Heart right ventricle (tissue), 16 donors: ENCODE data around the gene RIPOR2. TPM values are rescaled to one million over a fixed set of nuclear protein-coding genes. Genes with fewer than 3 reads are reported as not detected.
A peak's percentile ranks its signal among the peaks of the same experiment; 100 is the strongest.

Experiments
- ATAC-seq, 8 donors: fragments of 200-7000 bp; cut with Tn5 transposase; one replicate each; pipeline ENCODE4 v1.9.1; 2020; ENCODE audit warnings: mild to moderate bottlenecking in 8 of 8, moderate library complexity in 8 of 8, moderate number of reproducible peaks in 1 of 8
- DNase-seq, 2 donors: peaks; one replicate each; pipeline ENCODE4 v3.0.0-alpha.2; 2020
- H3K27ac ChIP-seq, 10 donors: fragments of 200-600 bp; sonication (generic) in 2 of 10; one replicate each; pipeline versions ENCODE4 v1.5.0 to v1.8.0; 2020 to 2022; ENCODE audit warnings: mild to moderate bottlenecking in 3 of 10
- H3K27me3 ChIP-seq, 7 donors: fragments of 200-600 bp; one replicate each; pipeline ENCODE4 v1.8.0; 2021 to 2022; ENCODE audit warnings: mild to moderate bottlenecking in 2 of 7
- H3K36me3 ChIP-seq, 9 donors: fragments of 200-600 bp; sonication (generic) in 1 of 9; one replicate each; pipeline versions ENCODE4 v1.5.0 to v1.8.0; 2020 to 2022; ENCODE audit warnings: mild to moderate bottlenecking in 2 of 9
- H3K4me1 ChIP-seq, 9 donors: fragments of 200-600 bp; sonication (generic) in 1 of 9; one replicate each; pipeline versions ENCODE4 v1.5.0 to v1.8.0; 2020 to 2022; ENCODE audit warnings: mild to moderate bottlenecking in 4 of 9
- H3K4me3 ChIP-seq, 10 donors: fragments of 200-600 bp; sonication (generic) in 2 of 10; one replicate each; pipeline versions ENCODE4 v1.5.0 to v1.8.0; 2020 to 2022; ENCODE audit warnings: mild to moderate bottlenecking in 7 of 10, moderate library complexity in 2 of 10
- H3K9me3 ChIP-seq, 11 donors: fragments of 200-600 bp in 10 of 11; sonication (generic) in 2 of 11; one replicate each; pipeline versions ENCODE4 v1.5.0 to v1.8.0; 2013 to 2022; ENCODE audit warnings: mild to moderate bottlenecking in 2 of 11, control low read depth in 1 of 11, moderate library complexity in 1 of 11
- WGBS, 2 donors: extraction: QIAGEN DNeasy Blood & Tissue Kit; methylation state at CpG; one replicate each; pipeline ENCODE4 v1.1.7; 2013; ENCODE audit warnings: inconsistent platforms in 1 of 2; 5-methylcytosine and 5-hydroxymethylcytosine counted together
- intact Hi-C, 10 donors: fragments of 100-400 bp; cut with DNase I; formaldehyde crosslinking; loops; one replicate each; pipeline versions ENCODE4 v1.11.1 to v1.14.2; 2022
- polyA plus RNA-seq, 2 donors: library from polyadenylated mRNA; stranded (reverse); fragments of 200-250 nt; gene quantifications; one replicate each; pipeline ENCODE4 v1.2.3, GENCODE V29; 2013
- total RNA-seq, 10 donors: library from RNA; stranded (reverse); fragmentation: NEBNext Ultra II Directional in 3 of 10; extraction: Animal tissue kit (Norgen Biotek cat#: 25700) in 3 of 10; gene quantifications; one replicate each; pipeline versions ENCODE4 v1.2.1 to v1.2.4, GENCODE V29; 2021 to 2023
- TF ChIP-seq, protein P1 (sequence below), 9 donors: fragments of 200-600 bp; sonication (generic) in 2 of 9; IDR thresholded peaks; one replicate each; pipeline versions ENCODE4 v1.5.0 to v1.8.0; 2021 to 2022; ENCODE audit warnings: antibody characterized with exemption in 9 of 9, mild to moderate bottlenecking in 5 of 9, moderate library complexity in 1 of 9
- donor health status: Arrhythmogenic right ventricular cardiomyopathy.
- donor health status: ischemic (EF 13 %, LVEDD 7.1; RV severe dilation, severe dysfunction).
- donor health status: healthy with polysubstance abuse.
- donor health status: DM: no; HTN: yes; CAD: no.
- donor health status: DM: no; HTN: no; CAD: no.
- donor health status: ischemic (EF 25% LVEDD 6.9; RV normal size, moderate dysfunction).
- donor health status: ischemic (EF 25% LVEDD 5.7; RV mildly dilated, moderate dysfunction).
- donor health status: healthy.
- donor health status: DM: yes; HTN: yes; CAD: no.
- donor health status: Ischemic cardiomyopathy.
- donor health status: ischemic (EF 35%, LVEDD 5.7; RV mildly dilated, moderate dysfunction).
- donor health status: nonischemic (EF 11% LVEDD 7.7; RV severe dilation, severe dysfunction).
- donor health status: DM: yes; HTN: yes; CAD: no.
- donor health status: PGD.
- donor health status: ischemic (EF 29% LVEDD 5.4; RV normal size, mild dysfunction).
- donor health status: nonischemic (EF 23%, LVEDD 6.1; RV moderate dilation, normal function).

RIPOR2 gene
- total and polyA plus RNA-seq, 12 donors = 1.2 to 14.5 (median 3.6) TPM

DNA sequence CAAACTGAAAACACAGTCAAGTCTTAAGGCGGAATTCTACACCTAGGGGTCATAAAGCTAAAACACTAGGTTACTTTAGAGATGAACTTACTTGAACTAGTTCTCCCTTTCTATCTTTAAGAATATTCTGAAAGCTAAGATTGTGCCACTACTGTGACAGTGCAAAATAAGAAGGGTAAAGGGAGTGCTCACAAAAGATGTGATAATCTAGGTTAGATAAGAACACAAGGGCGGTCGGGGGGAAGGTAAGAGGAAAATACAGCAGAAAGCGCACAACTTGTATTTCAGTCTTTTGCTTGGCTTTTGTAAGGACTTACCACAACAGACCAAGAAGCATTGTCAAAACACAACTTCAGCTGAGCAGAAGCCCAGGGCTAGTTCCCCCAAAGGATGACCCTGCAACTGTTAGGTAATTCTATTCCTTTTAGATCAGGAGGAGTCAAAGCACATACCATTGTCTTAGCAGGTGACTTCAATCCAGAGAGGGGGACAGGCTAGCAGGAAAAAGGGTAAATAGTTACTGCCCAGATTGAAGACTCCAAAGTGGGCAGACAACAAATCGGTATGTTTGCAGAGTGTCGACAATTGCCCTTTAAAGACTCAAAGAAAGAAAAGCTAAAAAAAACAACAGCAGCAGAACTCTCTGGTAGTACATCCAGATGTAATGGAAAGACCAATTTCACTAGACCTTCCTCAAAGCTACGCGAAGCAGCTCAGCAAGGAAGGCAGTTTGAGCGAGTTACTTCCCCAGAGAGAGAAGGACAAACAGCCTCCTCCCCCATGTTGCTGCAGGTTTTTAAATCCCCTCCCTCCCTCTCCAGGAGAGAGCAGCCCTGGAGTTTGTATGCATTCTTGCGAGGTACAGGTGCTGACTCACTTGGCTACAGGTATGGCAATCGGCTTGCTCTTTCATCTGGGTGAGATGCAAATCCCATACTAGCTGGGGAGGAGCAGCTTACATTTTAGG, 59.0 kb downstream of the RIPOR2 start:
- Histone ChIP-seq H3K4me1 (peaks cover 0 to 7% (median 0%) of the 10 kb centered on the region in 9 donors), H3K36me3 (peaks cover 0 to 41% (median 8%) of the 10 kb centered on the region in 9 donors), H3K4me3 (no peak overlapping the region), H3K9me3 (peaks cover 0 to 12% (median 0%) of the 10 kb centered on the region in 11 donors), H3K27me3 (no peaks in the 10 kb centered on the region), H3K27ac (peak overlapping the region in 1 of 10 donors; percentile 46)
- TF ChIP-seq, protein P1, sequence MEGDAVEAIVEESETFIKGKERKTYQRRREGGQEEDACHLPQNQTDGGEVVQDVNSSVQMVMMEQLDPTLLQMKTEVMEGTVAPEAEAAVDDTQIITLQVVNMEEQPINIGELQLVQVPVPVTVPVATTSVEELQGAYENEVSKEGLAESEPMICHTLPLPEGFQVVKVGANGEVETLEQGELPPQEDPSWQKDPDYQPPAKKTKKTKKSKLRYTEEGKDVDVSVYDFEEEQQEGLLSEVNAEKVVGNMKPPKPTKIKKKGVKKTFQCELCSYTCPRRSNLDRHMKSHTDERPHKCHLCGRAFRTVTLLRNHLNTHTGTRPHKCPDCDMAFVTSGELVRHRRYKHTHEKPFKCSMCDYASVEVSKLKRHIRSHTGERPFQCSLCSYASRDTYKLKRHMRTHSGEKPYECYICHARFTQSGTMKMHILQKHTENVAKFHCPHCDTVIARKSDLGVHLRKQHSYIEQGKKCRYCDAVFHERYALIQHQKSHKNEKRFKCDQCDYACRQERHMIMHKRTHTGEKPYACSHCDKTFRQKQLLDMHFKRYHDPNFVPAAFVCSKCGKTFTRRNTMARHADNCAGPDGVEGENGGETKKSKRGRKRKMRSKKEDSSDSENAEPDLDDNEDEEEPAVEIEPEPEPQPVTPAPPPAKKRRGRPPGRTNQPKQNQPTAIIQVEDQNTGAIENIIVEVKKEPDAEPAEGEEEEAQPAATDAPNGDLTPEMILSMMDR (IDR thresholded peaks at IDR 0.05) = no peak
- WGBS, 2 donors = 88 to 89% methylated on average over 11 of the region's 11 CpGs
- DNase-seq = no peak
- no peak for ATAC-seq
- intact Hi-C loops = no loop called here

DNA sequence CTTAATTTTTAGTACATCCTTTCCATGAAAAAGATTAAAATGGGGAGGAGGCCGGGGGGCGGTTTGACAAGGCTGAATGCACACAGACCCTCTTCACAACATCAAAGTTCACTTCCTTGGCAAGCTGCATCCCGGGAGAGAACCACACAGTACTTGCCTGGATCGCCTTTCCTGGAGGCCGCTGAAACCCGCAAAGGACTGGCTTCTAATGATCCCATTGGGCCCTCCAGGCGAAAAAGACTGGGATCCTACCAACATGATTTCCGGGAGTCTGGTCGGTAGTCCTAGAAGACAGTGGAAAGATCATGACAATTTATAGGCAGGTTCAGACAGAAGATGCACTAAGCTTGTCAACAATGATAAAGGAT, 60.2 kb downstream of the RIPOR2 start:
- TF ChIP-seq, protein P1 (IDR thresholded peaks at IDR 0.05) = no peak
- Histone ChIP-seq H3K4me1 (peaks cover 0 to 7% (median 0%) of the 10 kb centered on the region in 9 donors), H3K27me3 (no peaks in the 10 kb centered on the region), H3K36me3 (peaks cover 0 to 52% (median 8%) of the 10 kb centered on the region in 9 donors), H3K4me3 (no peak overlapping the region), H3K27ac (no peak overlapping the region), H3K9me3 (peaks cover 0 to 12% (median 0%) of the 10 kb centered on the region in 11 donors)
- DNase-seq (no peak), ATAC-seq (no peak)
- WGBS, 2 donors = 58 to 71% methylated on average over 9 of the region's 9 CpGs
- intact Hi-C loops = no loop called here

DNA sequence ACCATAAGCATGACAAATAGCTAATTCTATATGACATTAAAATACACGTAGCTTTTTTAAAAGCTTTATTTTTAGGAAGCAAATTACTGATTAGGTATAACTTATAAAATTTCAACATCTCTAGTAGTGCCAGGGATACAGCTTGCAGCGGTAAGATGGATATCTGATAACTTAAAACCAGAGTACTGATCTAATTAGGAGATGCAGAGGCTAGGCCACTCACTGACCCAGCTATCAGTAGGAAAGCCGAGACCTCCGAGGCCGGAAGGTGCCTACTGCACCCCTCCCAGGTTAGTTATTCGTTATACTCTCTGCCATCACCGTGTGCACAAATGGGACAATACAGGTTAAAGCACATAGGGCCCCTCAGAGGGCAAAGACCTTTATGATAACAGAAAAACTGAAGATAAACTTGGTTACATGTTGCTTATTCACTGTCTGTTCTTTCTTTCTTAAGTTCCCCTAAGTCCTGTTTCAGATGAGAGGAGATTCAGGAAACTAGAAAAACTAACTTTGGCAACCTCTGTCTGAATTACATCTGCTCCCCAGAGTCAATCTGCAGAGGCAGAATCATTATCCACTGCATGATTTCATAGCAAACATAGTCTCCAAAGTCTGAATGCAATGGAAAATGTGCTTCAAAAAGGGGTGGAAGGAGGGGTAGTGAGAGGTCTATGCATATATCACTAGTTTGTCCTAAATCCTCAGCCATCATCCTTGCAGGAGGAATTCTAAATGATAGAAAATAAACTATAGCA, 60.8 kb downstream of the RIPOR2 start:
- 75 to 76% methylated on average over 7 of the region's 7 CpGs for WGBS, 2 donors
- no peak for DNase-seq
- Histone ChIP-seq H3K27me3 (no peaks in the 10 kb centered on the region), H3K4me1 (peaks cover 0 to 7% (median 0%) of the 10 kb centered on the region in 9 donors), H3K27ac (no peak overlapping the region), H3K9me3 (peaks cover 0 to 12% (median 0%) of the 10 kb centered on the region in 11 donors), H3K36me3 (peaks cover 0 to 57% (median 8%) of the 10 kb centered on the region in 9 donors), H3K4me3 (no peak overlapping the region)
- ATAC-seq = no peak
- intact Hi-C loops = no loop called here
- TF ChIP-seq, protein P1 (IDR thresholded peaks at IDR 0.05) = no peak

DNA sequence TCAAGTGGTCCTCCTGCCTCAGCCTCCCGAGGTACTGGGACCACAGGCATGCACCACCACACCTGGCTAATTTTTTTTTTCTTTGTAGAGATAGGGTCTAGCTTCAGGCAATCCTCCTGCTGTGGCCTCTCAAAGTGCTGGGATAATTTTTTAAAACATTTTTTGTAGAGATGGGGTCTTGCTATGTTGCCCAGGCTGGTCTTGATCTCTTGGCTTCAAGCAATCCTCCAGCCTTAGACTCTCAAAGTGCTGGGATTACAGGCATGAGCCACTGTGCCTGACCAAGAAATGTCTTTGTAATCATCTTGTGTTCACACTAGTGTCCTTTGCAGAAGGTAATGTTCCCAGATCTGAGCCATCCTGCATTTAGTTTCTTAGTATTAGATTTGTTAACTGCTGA, 61.6 kb downstream of the RIPOR2 start:
- H3K4me1 ChIP-seq = peaks cover 0 to 7% (median 0%) of the 10 kb centered on the region in 9 donors
- intact Hi-C loops = no loop called here
- no peak for ATAC-seq
- 94 to 100% methylated on average over 1 of the region's 1 CpG for WGBS, 2 donors
- TF ChIP-seq, protein P1 (IDR thresholded peaks at IDR 0.05) = no peak
- DNase-seq = no peak
- H3K9me3 ChIP-seq = peaks cover 0 to 12% (median 0%) of the 10 kb centered on the region in 11 donors
- H3K36me3 ChIP-seq = peaks cover 0 to 65% (median 8%) of the 10 kb centered on the region in 9 donors
- no peak overlapping the region for H3K4me3 ChIP-seq
- H3K27ac ChIP-seq = no peak overlapping the region
- no peaks in the 10 kb centered on the region for H3K27me3 ChIP-seq
